IPS DF 19.7 (cell line): ENCODE data around the gene WFIKKN1.

Experiments used
- DNase-seq: peaks from one replicate; pipeline ENCODE4 v3.0.0-alpha.2; 2013; ENCODE audit warnings: low read depth, low spot score

WFIKKN1 gene

DNA sequence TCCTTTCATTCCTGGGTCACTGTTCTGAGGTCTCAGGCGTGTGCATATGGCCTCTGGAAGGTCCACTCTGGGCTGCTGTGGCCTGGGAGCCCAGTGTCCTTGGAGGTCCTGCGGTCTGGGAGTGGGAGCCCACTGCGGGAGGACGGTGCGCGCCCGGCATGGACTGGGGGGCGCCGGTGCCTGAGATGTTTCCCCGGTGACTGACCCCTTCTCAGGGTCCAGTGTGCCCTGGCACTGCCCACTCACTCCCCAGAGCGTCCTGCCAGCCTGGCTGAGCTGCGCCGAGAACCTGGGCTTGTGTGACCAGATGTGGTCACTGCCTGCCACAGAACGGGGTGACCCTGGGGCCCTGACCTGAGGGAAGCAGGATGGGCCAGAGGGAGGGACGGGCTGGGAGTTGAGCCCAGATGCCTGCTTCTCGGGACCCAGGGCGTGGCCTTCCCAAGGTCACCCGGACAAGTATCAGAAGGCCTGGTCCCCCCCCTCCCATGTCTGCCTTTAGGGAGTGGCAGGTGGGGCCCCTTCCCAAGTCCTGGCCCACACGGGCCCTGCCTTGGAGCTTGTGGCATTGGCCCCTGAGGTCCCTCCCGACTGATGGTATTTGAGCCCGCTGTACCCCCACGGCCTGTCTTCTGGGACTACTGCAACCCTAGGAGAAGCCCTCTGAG lies 43.6 kb downstream of the WFIKKN1 start:
- no peak for DNase-seq

DNA sequence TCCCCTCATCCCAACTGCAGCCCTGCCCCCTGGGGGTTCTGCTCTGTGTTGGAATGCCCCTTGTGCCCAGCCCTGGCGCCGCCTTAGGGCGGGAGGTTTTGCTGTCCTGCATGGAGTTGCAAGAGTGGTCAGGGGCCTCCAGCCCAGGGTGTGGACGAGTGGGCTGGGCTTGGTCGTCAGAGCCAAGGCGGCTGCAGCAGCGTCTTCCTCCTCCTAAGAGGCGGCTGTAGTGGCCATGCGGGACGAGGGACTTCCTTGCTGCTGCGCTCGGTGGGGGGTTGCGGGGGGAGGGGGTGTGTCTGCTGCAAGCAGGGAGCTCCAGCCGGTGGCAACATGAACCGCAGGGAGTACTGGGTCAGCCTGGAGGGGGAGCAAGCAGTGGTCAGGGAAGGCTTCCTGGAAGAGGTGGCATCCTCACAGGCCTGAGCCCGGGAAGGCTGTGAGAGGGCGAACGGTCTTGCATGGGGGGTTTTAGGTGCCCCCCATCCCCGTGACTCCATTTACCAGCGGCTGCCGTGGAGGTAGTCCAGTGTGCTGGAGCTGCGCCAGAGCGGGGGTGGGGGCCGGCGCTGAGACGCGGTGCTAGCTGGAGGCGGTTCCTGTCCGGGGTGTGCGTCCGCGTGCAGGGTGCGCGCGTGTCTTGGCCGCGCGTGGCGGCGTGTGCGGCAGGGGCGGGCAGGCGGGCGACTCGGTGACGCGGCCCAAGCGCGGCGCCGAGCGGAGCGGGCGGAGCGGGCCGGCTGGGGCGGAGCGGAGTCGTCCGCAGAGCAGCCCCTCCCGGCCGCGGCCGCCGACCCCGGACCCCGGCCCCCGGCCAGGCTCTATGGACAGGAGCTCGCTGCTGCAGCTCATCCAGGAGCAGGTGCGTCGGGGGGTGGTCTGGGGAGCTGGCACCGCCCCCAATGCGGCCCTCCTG lies 44.4 kb downstream of the WFIKKN1 start, which contains the start of gene RHBDL1:
TSS of gene RHBDL1 (plus strand) at position 704 of the 916 bp plus-strand sequence. CDS start at position 824, 120 bp downstream.
- DNase-seq = no peak

DNA sequence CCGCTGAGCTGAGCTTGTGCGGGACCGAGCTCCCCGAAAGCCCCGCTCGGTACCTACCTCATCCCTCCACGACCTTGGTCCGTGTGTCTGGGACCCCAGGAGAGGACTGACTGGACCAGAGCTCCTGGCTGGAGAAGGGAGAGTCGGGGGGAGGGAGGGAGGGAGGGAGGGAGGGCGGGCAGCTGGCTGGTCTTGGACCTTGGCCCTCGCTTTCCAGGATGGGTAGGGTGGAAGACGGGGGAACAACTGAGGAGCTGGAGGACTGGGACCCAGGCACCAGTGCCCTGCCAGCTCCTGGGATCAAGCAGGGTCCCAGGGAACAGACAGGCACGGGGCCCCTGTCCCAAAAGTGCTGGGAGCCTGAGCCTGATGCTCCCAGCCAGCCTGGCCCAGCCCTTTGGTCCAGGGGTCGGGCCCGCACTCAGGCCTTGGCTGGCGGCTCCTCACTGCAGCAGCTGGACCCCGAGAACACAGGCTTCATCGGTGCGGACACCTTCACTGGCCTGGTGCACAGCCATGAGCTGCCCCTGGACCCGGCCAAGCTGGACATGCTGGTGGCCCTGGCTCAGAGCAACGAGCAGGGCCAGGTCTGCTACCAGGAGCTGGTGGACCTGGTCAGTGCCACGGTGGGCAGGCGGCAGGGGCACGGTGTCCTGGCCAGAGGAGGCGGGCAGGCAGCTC lies 45.2 kb downstream of the WFIKKN1 start:
- no peak for DNase-seq

DNA sequence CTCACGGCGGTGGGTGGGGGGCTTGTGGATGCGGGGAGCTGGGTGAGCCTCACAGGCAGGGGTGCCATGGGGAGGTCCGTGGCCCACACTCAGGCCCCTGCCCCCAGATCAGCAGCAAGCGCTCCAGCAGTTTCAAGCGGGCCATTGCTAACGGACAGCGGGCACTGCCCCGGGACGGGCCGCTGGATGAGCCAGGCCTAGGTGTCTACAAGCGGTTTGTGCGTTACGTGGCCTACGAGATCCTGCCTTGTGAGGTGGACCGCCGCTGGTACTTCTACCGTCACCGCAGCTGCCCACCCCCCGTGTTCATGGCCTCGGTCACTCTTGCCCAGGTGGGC lies 45.7 kb downstream of the WFIKKN1 start:
- no peak for DNase-seq

DNA sequence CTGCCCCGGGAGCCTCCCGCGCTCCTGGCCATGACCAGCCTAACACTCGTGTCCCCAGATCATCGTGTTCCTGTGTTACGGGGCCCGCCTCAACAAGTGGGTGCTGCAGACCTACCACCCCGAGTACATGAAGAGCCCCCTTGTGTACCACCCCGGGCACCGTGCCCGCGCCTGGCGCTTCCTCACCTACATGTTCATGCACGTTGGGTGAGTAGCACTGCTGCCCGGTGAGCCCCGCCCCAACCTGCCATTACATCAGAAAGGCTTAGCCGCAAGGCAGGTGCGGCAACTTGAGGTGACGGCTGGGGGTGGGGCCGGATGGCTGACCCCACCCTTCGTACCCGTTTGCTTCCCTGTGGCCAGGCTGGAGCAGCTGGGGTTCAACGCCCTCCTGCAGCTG lies 46.1 kb downstream of the WFIKKN1 start:
- no peak for DNase-seq

DNA sequence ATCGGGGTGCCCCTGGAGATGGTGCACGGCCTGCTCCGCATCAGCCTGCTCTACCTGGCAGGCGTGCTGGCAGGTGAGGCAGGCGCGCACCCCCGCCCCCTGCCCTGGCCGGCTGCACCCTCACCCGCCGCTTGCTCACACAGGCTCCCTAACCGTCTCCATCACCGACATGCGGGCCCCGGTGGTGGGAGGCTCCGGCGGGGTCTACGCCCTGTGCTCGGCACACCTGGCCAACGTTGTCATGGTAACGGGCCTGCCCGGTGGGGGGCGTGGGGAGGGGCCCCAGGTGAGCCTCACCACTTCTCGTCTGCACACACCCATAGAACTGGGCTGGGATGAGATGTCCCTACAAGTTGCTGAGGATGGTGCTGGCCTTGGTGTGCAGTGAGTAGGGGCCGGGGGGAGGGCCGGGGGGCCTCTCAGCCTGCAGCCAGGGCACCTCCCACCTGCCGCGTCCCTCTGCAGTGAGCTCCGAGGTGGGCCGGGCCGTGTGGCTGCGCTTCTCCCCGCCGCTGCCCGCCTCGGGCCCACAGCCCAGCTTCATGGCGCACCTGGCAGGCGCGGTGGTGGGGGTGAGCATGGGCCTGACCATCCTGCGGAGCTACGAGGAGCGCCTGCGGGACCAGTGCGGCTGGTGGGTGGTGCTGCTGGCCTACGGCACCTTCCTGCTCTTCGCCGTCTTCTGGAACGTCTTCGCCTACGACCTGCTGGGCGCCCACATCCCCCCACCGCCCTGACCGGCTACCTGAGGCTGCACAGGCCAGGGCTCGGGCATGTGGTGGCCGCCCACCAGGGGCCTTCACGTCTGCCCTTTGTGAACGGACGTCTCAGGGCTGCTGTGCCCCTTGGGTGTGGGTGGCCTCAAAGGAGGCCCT lies 46.8 kb downstream of the WFIKKN1 start:
- DNase-seq = no peak

DNA sequence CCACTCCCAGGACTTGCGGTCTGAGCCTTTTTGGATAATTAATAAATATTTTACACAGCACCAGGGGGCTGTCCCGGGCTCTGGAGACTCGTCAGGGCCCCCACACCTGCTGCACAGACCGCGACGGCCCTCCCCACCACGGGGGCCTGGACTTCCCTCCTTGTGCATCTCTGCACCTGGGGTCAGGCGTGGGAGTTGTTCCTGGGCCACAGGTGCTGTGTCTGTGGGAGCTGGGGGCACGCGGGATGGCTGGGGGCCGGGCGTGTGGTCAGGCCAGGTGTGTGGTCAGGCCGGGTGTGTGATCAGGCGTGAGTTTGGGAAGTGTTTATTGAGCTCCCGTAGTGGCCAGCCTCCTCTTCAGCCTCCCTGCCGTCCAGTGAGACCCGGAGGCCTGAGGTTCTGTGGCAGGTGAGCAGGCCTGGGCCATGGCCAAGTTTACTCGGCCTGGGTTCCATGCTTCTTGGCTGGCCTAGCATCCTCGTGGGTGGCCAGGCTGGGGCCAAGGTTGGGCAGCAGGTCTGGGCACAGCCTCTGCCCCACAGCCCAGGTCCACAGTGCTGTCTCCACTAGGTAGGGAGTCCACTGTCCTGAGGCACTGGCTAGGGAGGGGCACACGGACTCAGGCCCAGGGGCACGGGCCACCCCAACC lies 47.5 kb downstream of the WFIKKN1 start:
- DNase-seq = no peak

DNA sequence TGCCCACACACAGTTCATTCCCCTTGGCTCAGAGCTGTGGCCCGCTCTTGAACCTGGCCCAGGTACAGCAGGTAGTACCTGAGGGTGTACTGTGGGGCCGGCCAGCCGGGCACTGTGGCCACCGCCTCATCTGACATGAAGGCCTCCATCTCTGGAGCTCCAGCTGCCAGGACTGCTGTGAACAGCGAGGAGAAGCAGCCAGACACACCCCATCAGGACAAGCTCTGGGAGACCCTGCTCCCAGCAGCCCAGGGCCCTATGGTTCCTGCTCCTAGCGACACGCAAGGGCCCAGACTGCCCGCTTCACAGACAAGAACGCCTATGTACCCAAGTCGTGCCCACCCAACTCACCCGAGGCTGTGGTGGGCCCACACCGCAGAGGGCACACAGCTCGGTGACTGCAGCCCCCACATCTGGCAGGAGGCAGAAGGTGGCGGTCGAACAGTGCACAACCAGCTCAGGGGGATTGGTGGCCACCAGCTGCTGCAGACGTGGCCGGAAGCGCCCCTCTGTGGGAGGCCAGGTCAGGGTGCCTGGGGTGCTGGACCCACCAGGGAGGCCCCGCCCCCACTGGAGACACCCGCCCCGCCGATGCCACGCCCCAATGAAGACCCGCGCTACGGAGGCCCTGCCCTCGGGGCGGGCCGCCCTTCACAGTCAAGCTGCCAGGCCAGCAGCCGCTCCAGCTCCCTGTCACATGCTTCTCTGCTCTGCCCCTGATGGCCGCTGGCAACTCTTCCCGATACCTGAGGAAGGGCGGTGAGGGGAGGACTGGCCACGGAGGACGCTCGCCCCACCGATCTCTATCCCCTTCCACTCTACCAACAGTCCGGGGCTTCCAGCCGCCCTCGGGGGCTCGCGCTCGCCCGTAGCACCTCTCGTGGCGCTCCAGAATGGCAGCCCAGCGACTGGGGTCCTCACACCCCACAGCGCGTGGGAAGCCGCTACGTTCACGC lies 48.4 kb downstream of the WFIKKN1 start:
- no peak for DNase-seq

DNA sequence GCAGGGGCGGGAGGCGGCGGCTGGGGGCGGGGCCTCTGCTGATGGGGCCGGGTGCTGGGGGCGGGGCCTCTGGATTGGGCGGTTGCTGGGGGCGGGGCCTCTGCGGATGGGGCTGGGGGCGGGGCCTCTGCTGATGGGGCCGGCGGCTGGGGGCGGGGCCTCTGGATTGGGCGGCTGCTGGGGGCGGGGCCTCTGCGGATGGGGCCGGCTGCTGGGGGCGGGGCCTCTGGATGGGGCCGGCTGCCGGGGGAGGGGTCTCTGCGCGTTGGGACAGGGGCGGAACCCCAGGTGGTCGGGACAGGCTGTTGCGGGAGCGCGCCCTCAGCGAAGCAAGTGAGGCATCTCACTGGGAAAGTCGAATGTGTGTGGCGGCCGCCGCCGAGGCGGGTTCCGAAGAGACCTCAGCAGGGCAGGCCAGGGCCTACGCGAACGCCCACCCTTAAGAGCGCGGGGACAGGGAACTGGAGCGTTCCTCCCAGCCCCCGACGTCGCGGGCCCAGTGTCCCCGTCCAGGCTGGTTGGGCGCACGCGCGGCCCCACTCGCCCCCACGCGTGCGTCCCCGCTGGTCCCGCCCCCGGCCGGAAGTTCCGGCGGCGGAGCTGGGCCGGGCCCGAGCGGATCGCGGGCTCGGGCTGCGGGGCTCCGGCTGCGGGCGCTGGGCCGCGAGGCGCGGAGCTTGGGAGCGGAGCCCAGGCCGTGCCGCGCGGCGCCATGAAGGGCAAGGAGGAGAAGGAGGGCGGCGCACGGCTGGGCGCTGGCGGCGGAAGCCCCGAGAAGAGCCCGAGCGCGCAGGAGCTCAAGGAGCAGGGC lies 49.2 kb downstream of the WFIKKN1 start, which contains the start of gene STUB1:
TSS of gene STUB1 (plus strand) at position 597 of the 811 bp plus-strand sequence. CDS start at position 713, 116 bp downstream.
- DNase-seq = no peak

DNA sequence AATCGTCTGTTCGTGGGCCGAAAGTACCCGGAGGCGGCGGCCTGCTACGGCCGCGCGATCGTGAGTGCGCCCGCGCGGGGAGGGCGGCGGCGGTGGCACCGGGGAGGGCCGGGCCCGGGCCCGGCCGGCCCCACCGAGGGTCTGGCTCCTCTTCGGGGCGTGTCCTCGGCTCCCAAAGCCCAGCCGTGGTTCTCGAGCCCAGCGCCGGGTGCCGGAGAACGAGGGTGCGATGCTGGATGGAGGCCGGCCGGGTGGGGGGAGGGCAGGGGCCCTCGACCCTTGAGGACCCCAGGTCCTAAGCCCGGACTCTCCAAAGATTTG lies 49.8 kb downstream of the WFIKKN1 start:
- DNase-seq = no peak

DNA sequence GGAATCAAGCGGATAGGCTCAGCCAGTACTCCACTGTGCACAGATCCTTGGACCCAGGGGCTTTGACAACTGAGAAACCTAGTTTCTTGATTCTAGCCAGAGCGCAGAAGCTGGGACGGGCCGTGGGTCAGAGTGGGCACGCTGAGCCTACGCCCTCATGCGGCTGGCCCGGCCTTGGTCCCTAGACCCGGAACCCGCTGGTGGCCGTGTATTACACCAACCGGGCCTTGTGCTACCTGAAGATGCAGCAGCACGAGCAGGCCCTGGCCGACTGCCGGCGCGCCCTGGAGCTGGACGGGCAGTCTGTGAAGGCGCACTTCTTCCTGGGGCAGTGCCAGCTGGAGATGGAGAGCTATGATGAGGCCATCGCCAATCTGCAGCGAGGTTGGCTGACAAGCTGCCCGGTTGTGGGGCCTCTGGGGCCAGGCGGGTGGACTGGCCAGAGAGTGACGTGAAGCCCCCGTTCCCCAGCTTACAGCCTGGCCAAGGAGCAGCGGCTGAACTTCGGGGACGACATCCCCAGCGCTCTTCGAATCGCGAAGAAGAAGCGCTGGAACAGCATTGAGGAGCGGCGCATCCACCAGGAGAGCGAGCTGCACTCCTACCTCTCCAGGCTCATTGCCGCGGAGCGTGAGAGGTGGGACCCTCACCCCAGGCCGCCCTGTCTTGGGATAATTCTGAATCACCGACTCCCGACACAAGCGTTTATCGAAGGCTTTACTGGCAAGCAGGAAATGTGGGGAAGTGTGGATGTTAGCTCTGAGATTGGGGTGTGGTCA lies 50.4 kb downstream of the WFIKKN1 start:
- DNase-seq = no peak

DNA sequence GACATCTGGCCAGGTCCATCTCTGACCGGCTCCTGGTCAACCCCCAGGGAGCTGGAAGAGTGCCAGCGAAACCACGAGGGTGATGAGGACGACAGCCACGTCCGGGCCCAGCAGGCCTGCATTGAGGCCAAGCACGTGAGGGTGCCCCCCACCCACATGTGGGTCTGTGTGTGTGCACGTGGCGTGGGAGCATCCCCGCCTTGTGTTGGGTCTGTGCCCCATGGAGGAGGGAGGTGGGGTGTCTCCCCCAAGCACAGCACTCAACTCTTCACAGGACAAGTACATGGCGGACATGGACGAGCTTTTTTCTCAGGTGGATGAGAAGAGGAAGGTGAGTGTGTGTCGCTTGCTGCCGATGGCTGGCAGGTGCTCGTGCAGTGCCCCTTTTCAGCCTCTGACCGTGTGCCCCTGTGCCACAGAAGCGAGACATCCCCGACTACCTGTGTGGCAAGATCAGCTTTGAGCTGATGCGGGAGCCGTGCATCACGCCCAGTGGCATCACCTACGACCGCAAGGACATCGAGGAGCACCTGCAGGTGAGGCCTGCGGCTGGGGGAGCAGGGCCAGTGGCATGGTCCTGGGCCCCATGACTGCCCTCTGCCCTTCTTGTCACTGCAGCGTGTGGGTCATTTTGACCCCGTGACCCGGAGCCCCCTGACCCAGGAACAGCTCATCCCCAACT lies 51.1 kb downstream of the WFIKKN1 start:
- no peak for DNase-seq

DNA sequence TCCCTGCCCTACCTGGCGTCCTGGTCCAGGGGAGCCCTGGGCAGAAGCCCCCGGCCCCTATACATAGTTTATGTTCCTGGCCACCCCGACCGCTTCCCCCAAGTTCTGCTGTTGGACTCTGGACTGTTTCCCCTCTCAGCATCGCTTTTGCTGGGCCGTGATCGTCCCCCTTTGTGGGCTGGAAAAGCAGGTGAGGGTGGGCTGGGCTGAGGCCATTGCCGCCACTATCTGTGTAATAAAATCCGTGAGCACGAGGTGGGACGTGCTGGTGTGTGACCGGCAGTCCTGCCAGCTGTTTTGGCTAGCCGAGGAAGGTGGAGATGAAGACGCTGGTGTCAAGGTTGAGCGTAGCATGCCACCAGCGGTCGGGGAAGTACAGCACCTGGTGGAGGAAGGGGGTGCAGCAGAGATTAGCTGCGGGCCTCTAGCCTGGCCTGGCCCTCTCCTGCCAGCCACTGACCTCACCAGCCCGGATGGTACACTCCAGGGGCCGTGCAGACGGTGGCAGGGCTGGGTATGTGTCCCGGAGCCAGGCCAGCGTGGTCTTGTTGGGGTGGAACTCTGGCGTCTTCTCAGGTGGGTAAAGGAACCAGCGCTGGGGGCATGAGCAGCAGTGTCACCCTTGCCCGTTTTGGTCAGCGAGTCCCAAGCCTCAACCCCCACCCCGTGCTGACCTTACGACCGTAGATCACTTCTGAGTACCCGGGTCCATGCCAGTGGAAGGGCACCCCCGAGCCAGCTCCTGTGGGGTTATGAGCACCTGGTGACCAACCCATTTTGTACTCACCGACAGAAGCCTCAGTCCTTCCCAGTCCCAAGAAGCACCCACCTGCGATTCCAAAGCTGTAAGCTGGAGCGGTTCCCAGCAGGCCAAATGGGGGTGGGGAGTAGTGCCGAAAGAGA lies 52.0 kb downstream of the WFIKKN1 start:
- no peak for DNase-seq

DNA sequence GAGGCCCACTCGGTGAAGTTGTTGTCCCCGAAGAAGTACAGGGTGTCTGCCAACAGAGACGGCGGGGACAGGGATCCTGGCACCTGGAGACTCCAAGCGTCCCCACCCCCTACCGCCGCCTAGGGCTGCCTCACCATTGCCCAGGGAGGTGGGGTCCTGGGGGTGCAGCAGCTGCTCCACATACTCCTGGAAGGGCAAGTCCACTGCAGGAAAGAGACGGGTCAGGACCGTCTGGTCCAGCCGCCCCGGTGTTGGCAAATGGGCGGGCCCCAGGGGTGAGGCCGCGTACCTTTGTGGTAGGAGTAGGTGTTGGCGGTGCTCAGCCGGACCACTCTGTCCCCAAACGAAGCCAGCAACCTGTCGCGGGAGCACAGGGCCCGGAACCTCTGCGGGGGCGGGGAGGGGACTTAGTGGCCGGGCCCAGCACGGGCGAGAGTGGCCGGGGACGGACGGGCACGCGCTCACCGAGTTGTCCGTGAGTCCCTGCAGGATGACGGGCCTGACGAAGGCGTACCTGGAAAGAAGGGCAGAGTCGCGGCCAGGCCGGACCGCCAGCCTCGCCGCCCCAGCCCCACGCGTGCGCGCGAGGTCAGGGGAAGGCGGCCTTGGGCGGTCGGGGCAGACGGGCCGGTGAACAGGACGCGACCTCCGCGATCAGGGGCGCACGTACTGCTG lies 52.7 kb downstream of the WFIKKN1 start:
- no peak for DNase-seq
